ENCODE results near the gene NMNAT2. TPM values are rescaled to one million over a fixed set of nuclear protein-coding genes. Genes with fewer than 3 reads are reported as not detected.

NMNAT2 gene
- total and polyA plus RNA-seq, 10 of the 15 experiments (the other 5 are each of a cell fraction or from before 2014, with no cell fraction given): 0.02 to 2.0 (median 0.60) TPM

DNA sequence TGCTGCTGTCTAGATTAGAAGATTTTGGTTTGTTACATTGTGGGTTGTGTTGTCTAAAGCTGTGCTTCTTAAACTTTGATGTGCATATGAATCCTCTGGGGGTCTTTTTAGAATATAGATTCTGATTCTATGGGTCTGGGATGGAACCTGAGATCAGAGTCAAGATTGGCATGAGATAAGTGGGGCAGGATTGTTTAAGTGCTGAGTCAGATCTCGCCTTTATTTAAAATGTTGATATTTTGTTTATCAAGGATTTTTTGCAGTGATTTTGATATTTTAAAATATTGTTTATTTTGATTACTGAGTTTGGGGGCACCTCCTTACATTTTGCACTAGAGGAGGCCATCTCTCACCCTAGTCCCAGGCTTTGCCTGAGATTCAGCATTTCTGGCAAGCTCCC, 117.4 kb downstream of the NMNAT2 start:
- TF ChIP-seq HDGF (IDR thresholded peaks at IDR 0.05) (no peak), RAD21 (IDR thresholded peaks at IDR 0.05; ENCODE audit: insufficient read depth, low read depth, low read length) (no peak)
- ChIA-PET RAD21 (ENCODE audit: unreplicated experiment) (interaction anchor here (1.1 to 1.4 kb wide), 2 partner anchors 19 to 23 kb away, joined by 3 read pairs; no protein-coding TSS in a partner anchor), SMC1A (ENCODE audit: uncharacterized antibody, unreplicated experiment) (interaction anchor here (0.8 to 1.7 kb wide), 3 partner anchors 12 to 24 kb away, joined by 3 to 4 read pairs (median 4); no protein-coding TSS in a partner anchor), CTCF (interaction anchor here (0.9 to 2.1 kb wide), 3 partner anchors 17 to 19 kb away, joined by 3 to 6 read pairs (median 5); no protein-coding TSS in a partner anchor), POLR2A (interaction anchor here (0.5 kb wide), 1 partner anchor 10 kb away, joined by 3 read pairs; no protein-coding TSS in a partner anchor)
- Histone ChIP-seq H3K4me1 (ENCODE audit: control insufficient read depth, insufficient read depth, low read length) (peaks cover 9% of the 10 kb centered on the region), H3K79me2 (ENCODE audit: control insufficient read depth, insufficient read depth, low read length) (no peaks in the 10 kb centered on the region), H2AFZ (ENCODE audit: control insufficient read depth, low read depth, low read length) (no peak overlapping the region), H3K9ac (ENCODE audit: control insufficient read depth, insufficient read depth, low read length) (no peak overlapping the region), H3K4me3 (no peak overlapping the region), H3K9me3 (replicated peaks; ENCODE audit: control insufficient read depth, insufficient read depth, low read length) (no peaks in the 10 kb centered on the region), H3K27ac (ENCODE audit: control insufficient read depth, insufficient read depth) (no peak overlapping the region), H3K36me3 (ENCODE audit: control insufficient read depth in 2 of 2, insufficient read depth in 2 of 2, low read length in 1 of 2) (no peaks in the 10 kb centered on the region), H4K20me1 (ENCODE audit: control insufficient read depth, insufficient read depth) (no peaks in the 10 kb centered on the region), H3K27me3 (replicated peaks in 1 of 2; ENCODE audit: control insufficient read depth in 2 of 2, insufficient read depth in 2 of 2, low read length in 1 of 2) (no peaks in the 10 kb centered on the region), H3K4me2 (ENCODE audit: control insufficient read depth, insufficient read depth) (no peak overlapping the region)
- BruUV-seq (replicated peaks): no TSS peak
- ATAC-seq: no peak
- no peak for DNase-seq (ENCODE audit: low read depth, low spot score)
- FAIRE-seq: no peak
- intact Hi-C loops (cut with micrococcal nuclease; ENCODE audit: unreplicated experiment) (no loop called here), in situ Hi-C loops (cut with MboI) (no loop called here)
- 50% methylated on average over 1 of the region's 1 CpG for WGBS (ENCODE audit: insufficient coverage, insufficient replicate concordance, low lambda C conversion rate, missing lambda C conversion rate)

DNA sequence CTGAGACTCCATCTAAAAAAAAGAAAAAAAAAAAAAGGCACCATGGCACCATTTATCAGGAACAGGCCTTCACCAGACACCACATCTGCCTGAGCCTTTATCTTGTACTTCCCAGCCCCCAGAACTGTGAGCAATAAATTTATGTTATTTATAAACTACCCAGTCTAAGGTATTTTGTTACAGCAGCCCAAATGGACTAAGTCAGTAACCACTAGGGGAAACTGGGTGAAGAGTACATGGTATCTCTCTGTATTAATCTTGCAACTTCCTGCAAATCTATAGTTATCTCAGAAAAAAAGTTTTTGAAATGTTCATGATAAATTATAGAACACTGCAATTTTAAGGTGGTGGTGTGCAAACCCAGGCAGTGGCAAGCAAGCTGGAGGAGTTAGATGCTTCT, 117.8 kb downstream of the NMNAT2 start:
- Histone ChIP-seq H3K4me1 (ENCODE audit: control insufficient read depth, insufficient read depth, low read length) (peaks cover 8% of the 10 kb centered on the region), H4K20me1 (ENCODE audit: control insufficient read depth, insufficient read depth) (no peaks in the 10 kb centered on the region), H3K27ac (ENCODE audit: control insufficient read depth, insufficient read depth) (no peak overlapping the region), H3K4me2 (ENCODE audit: control insufficient read depth, insufficient read depth) (no peak overlapping the region), H3K79me2 (ENCODE audit: control insufficient read depth, insufficient read depth, low read length) (no peaks in the 10 kb centered on the region), H2AFZ (ENCODE audit: control insufficient read depth, low read depth, low read length) (no peak overlapping the region), H3K9ac (ENCODE audit: control insufficient read depth, insufficient read depth, low read length) (no peak overlapping the region), H3K27me3 (replicated peaks in 1 of 2; ENCODE audit: control insufficient read depth in 2 of 2, insufficient read depth in 2 of 2, low read length in 1 of 2) (no peaks in the 10 kb centered on the region), H3K36me3 (ENCODE audit: control insufficient read depth in 2 of 2, insufficient read depth in 2 of 2, low read length in 1 of 2) (no peaks in the 10 kb centered on the region), H3K9me3 (replicated peaks; ENCODE audit: control insufficient read depth, insufficient read depth, low read length) (no peaks in the 10 kb centered on the region), H3K4me3 (no peak overlapping the region)
- ChIA-PET CTCF (interaction anchor here (0.9 to 1.8 kb wide), 2 partner anchors 17 to 18 kb away, joined by 3 to 5 read pairs; no protein-coding TSS in a partner anchor), RAD21 (ENCODE audit: unreplicated experiment) (interaction anchor here (1.1 kb wide), 1 partner anchor 19 kb away, joined by 3 read pairs; no protein-coding TSS in a partner anchor), POLR2A (interaction anchor here (0.5 kb wide), 1 partner anchor 11 kb away, joined by 3 read pairs; no protein-coding TSS in a partner anchor), SMC1A (ENCODE audit: uncharacterized antibody, unreplicated experiment) (interaction anchor here (0.8 kb wide), 1 partner anchor 24 kb away, joined by 3 read pairs; no protein-coding TSS in a partner anchor)
- in situ Hi-C loops (cut with MboI) (no loop called here), intact Hi-C loops (cut with micrococcal nuclease; ENCODE audit: unreplicated experiment) (no loop called here)
- TF ChIP-seq PAX5 (IDR thresholded peaks at IDR 0.05; ENCODE audit: borderline replicate concordance, low read depth, low read length) (no peak), SIX5 (IDR thresholded peaks at IDR 0.05; ENCODE audit: low read depth, low read length, severe bottlenecking) (no peak), SREBF2 (IDR thresholded peaks at IDR 0.05; ENCODE audit: low read length) (no peak), BCL11A (IDR thresholded peaks at IDR 0.05; ENCODE audit: low read depth, low read length) (no peak), SIN3A (IDR thresholded peaks at IDR 0.05; ENCODE audit: low read depth, low read length) (no peak)
- TF ChIP-seq, protein P1, sequence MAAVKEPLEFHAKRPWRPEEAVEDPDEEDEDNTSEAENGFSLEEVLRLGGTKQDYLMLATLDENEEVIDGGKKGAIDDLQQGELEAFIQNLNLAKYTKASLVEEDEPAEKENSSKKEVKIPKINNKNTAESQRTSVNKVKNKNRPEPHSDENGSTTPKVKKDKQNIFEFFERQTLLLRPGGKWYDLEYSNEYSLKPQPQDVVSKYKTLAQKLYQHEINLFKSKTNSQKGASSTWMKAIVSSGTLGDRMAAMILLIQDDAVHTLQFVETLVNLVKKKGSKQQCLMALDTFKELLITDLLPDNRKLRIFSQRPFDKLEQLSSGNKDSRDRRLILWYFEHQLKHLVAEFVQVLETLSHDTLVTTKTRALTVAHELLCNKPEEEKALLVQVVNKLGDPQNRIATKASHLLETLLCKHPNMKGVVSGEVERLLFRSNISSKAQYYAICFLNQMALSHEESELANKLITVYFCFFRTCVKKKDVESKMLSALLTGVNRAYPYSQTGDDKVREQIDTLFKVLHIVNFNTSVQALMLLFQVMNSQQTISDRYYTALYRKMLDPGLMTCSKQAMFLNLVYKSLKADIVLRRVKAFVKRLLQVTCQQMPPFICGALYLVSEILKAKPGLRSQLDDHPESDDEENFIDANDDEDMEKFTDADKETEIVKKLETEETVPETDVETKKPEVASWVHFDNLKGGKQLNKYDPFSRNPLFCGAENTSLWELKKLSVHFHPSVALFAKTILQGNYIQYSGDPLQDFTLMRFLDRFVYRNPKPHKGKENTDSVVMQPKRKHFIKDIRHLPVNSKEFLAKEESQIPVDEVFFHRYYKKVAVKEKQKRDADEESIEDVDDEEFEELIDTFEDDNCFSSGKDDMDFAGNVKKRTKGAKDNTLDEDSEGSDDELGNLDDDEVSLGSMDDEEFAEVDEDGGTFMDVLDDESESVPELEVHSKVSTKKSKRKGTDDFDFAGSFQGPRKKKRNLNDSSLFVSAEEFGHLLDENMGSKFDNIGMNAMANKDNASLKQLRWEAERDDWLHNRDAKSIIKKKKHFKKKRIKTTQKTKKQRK (IDR thresholded peaks at IDR 0.05; ENCODE audit: low read depth, low read length): no peak
- no peak for ATAC-seq
- BruUV-seq (replicated peaks): no TSS peak
- no peak for FAIRE-seq
- no peak for DNase-seq (ENCODE audit: low read depth, low spot score)

Data from GM12878 (cell line).